K562 (cell line): ENCODE results near the gene CNNM4. TPM values are rescaled to one million over a fixed set of nuclear protein-coding genes. Genes with fewer than 3 reads are reported as not detected.
A peak's percentile ranks its signal among the peaks of the same experiment; 100 is the strongest.

ENCODE experiments used
- ATAC-seq: fragments of 200-7000 bp; cut with Tn5 transposase; 3 replicates; pipeline ENCODE4 v1.9.1; 2020; ENCODE audit warnings: moderate library complexity
- BruUV-seq: library from RNA; stranded (reverse); fragments of 400-500 nt; replicated peaks from 2 replicates; lab custom pipeline; 2021; lab: Mats Ljungman, UMichigan
- CTCF ChIA-PET: fragments of 300-600 bp; formaldehyde crosslinking; extraction: SDS; loops from one replicate; lab custom pipeline; 2021; ENCODE audit warnings: low intra/inter-chr PET ratio; lab: Yijun Ruan, JAX
- POLR2A ChIA-PET: fragments of 300-600, 350-650 bp; sonication (Branson Sonifier 250); formaldehyde crosslinking; extraction: SDS; loops from one replicate; lab custom pipeline; 2021; ENCODE audit warnings: antibody characterized with exemption, inconsistent platforms; lab: Yijun Ruan, JAX
- DNase-seq, 4 experiments: peaks; one replicate each; pipeline versions ENCODE4 v3.0.0 to v3.0.0-alpha.2; 2011 to 2018; ENCODE audit warnings: low spot score in 3 of 4, mixed read lengths in 3 of 4; ENCODE audit errors: extremely low read depth in 1 of 4
- FAIRE-seq: peaks from 2 replicates; lab custom pipeline; 2011; peaks lifted over from hg19 to GRCh38; lab: Jason Lieb, UNC
- H2AFZ ChIP-seq: 2 replicates; pipeline ENCODE4 v1.6.0; 2011; ENCODE audit warnings: low read depth, low read length, control low read depth, inconsistent platforms
- H3K27ac ChIP-seq: fragments of 200-600 bp; 3 replicates; pipeline ENCODE4 v1.8.0; 2011; ENCODE audit warnings: low read depth, mild to moderate bottlenecking, control low read depth, inconsistent platforms, low read length, moderate library complexity, mixed read lengths; ENCODE audit errors: extremely low read depth
- H3K27me3 ChIP-seq, 2 experiments: fragments of 300-600 bp in 1 of 2; 2 replicates in 1 of 2; 3 replicates in 1 of 2; pipeline versions ENCODE4 v1.6.0 to v1.8.0; 2011; ENCODE audit warnings: inconsistent platforms in 2 of 2, low read length in 2 of 2, mild to moderate bottlenecking in 1 of 2, mixed read lengths in 1 of 2, moderate library complexity in 1 of 2; ENCODE audit not compliant: control insufficient read depth in 2 of 2, insufficient read depth in 2 of 2
- H3K36me3 ChIP-seq: fragments of 300-600 bp; 3 replicates; pipeline ENCODE4 v1.8.0; 2011; ENCODE audit warnings: mild to moderate bottlenecking, low read length, inconsistent platforms; ENCODE audit not compliant: control insufficient read depth, insufficient read depth
- H3K4me1 ChIP-seq, 2 experiments: fragments of 200-600 bp in 1 of 2; replicated peaks in 1 of 2; 2 replicates in 1 of 2; 3 replicates in 1 of 2; pipeline versions ENCODE4 v1.5.1 to v1.8.0; 2011; ENCODE audit warnings: inconsistent platforms in 2 of 2, low read length in 2 of 2, mild to moderate bottlenecking in 1 of 2, mixed read lengths in 1 of 2, moderate library complexity in 1 of 2; ENCODE audit not compliant: control insufficient read depth in 2 of 2, insufficient read depth in 2 of 2
- H3K4me2 ChIP-seq: 2 replicates; pipeline ENCODE4 v1.6.1; 2011; ENCODE audit warnings: low read length, control low read depth, inconsistent platforms, mixed read lengths; ENCODE audit not compliant: insufficient read depth
- H3K4me3 ChIP-seq: fragments of 200-600 bp; sonication (generic), shearing (Covaris generic); 2 replicates; pipeline ENCODE4 v1.5.1; 2016; ENCODE audit warnings: control low read depth, inconsistent platforms
- H3K79me2 ChIP-seq: fragments of 200-600 bp; 3 replicates; pipeline ENCODE4 v1.8.0; 2011; ENCODE audit warnings: low read length, inconsistent platforms; ENCODE audit not compliant: control insufficient read depth, insufficient read depth
- H3K9ac ChIP-seq, 2 experiments: 2 replicates each; pipeline versions ENCODE4 v1.6.0 to v1.6.1; 2011; ENCODE audit warnings: low read depth in 2 of 2, low read length in 2 of 2, control low read depth in 1 of 2, inconsistent platforms in 1 of 2, mild to moderate bottlenecking in 1 of 2, mixed read lengths in 1 of 2; ENCODE audit not compliant: insufficient read depth in 1 of 2
- H3K9me1 ChIP-seq: one replicate; pipeline ENCODE4 v1.6.0; 2011; ENCODE audit warnings: inconsistent platforms, mild to moderate bottlenecking, low read length, moderate library complexity; ENCODE audit not compliant: control insufficient read depth, insufficient read depth
- H3K9me3 ChIP-seq: replicated peaks from 2 replicates; pipeline ENCODE4 v1.5.1; 2011; ENCODE audit warnings: low read depth, low read length, inconsistent platforms; ENCODE audit not compliant: control insufficient read depth, insufficient read depth
- H4K20me1 ChIP-seq: replicated peaks from 2 replicates; pipeline ENCODE4 v1.6.1; 2011; ENCODE audit warnings: low read length, inconsistent platforms, mixed read lengths; ENCODE audit not compliant: control insufficient read depth, insufficient read depth
- CEBPG ChIP-seq, 3 experiments: fragments of 200-800 bp in 1 of 3; sonication (Bioruptor generic) in 1 of 3; sonication (generic) in 1 of 3; formaldehyde crosslinking in 1 of 3; IDR thresholded peaks in 2 of 3; conservative IDR thresholded peaks in 1 of 3; 2 replicates each; pipeline versions ENCODE4 v1.6.1 to v1.8.0; 2016 to 2022; ENCODE audit warnings: missing compliant biosample characterization in 2 of 3, missing genetic modification characterization in 2 of 3, mild to moderate bottlenecking in 1 of 3, missing genetic modification reagents in 1 of 3
- GABPB1 ChIP-seq: sonication (generic); formaldehyde crosslinking; IDR thresholded peaks from 2 replicates; pipeline ENCODE4 v1.8.0; 2022; ENCODE audit warnings: mild to moderate bottlenecking, missing genetic modification reagents
- HMG20B ChIP-seq: fragments of 250-450 bp; sonication (Bioruptor Pico); IDR thresholded peaks from 2 replicates; pipeline ENCODE4 v1.5.0; 2021; ENCODE audit warnings: mild to moderate bottlenecking
- MAFK ChIP-seq: IDR thresholded peaks from 2 replicates; pipeline ENCODE4 v1.6.1; 2011; ENCODE audit warnings: low read length, improper control_type of control experiment
- MCM3 ChIP-seq: fragments of 450-650 bp; IDR thresholded peaks from 2 replicates; pipeline ENCODE4 v1.6.1; 2016
- PRMT5 ChIP-seq: sonication (generic); formaldehyde crosslinking; IDR thresholded peaks from 2 replicates; pipeline ENCODE4 v1.5.0; 2020; ENCODE audit warnings: missing genetic modification reagents
- RBBP5 ChIP-seq: fragments of 200-600 bp; sonication (generic); IDR thresholded peaks from 2 replicates; pipeline ENCODE4 v1.6.1; 2012; ENCODE audit warnings: borderline replicate concordance, mild to moderate bottlenecking, low read length, control low read depth, inconsistent platforms; ENCODE audit not compliant: insufficient read depth, poor library complexity, severe bottlenecking
- TAF7 ChIP-seq: fragments of 450-650 bp; IDR thresholded peaks from 2 replicates; pipeline ENCODE4 v1.6.1; 2016; ENCODE audit warnings: missing genetic modification characterization, missing compliant biosample characterization
- XRCC5 ChIP-seq: fragments of 200-400 bp; formaldehyde crosslinking; IDR thresholded peaks from 2 replicates; pipeline ENCODE4 v1.6.1; 2017; ENCODE audit warnings: low read depth, mild to moderate bottlenecking, low read length
- ZC3H11A ChIP-seq: IDR thresholded peaks from 2 replicates; pipeline ENCODE4 v1.6.1; 2012; ENCODE audit warnings: low read depth, low read length, improper control_type of control experiment
- WGBS: fragments of 100-300 bp; shearing (Covaris generic); methylation state at CpG from one replicate; pipeline ENCODE4 v1.1.6; 2016; ENCODE audit warnings: low coverage, mixed read lengths; ENCODE audit not compliant: insufficient coverage; ENCODE audit errors: missing lambda C conversion rate; 5-methylcytosine and 5-hydroxymethylcytosine counted together
- in situ Hi-C: fragments of 300-500 bp; cut with MboI; formaldehyde crosslinking; loops from 4 replicates; pipeline ENCODE4 v1.15.0; 2018; ENCODE audit warnings: inconsistent platforms, mixed read lengths
- intact Hi-C: fragments of 100-400 bp; cut with micrococcal nuclease; formaldehyde crosslinking; loops from 2 replicates; pipeline ENCODE4 v1.14.2; 2022
- polyA plus RNA-seq, 8 experiments: library from polyadenylated mRNA; depleted of rRNA in 4 of 8; stranded (reverse) in 5 of 8; unstranded in 3 of 8; fragments of >200 nt; fragmentation: Nextera tagmentation in 2 of 8; fragmentation: Illumina TruSeq in 1 of 8; extraction: Ambion mirVana in 2 of 8; extraction: Trizol in 1 of 8; gene quantifications; 2 replicates each; pipeline versions ENCODE4 v1.2.1 to v1.2.3, GENCODE V29; 2011 to 2014; ENCODE audit warnings: inconsistent platforms in 1 of 8, missing spikeins in 1 of 8
- total RNA-seq, 7 experiments: library from RNA; depleted of rRNA in 6 of 7; stranded (reverse); fragments of >200 nt in 6 of 7; fragmentation: Illumina TruSeq in 2 of 7; extraction: Trizol in 2 of 7; gene quantifications; 2 replicates each; pipeline versions ENCODE4 v1.2.1 to v1.2.3, GENCODE V29; 2011 to 2021; ENCODE audit warnings: low replicate concordance in 1 of 7
- TF ChIP-seq, protein P1 (sequence below): sonication (generic); formaldehyde crosslinking; IDR thresholded peaks from 2 replicates; pipeline ENCODE4 v1.8.0; 2023; ENCODE audit warnings: mild to moderate bottlenecking, missing genetic modification reagents
- TF ChIP-seq, protein P2 (sequence below): fragments of 450-650 bp; formaldehyde crosslinking; IDR thresholded peaks from 2 replicates; pipeline ENCODE4 v1.4.0; 2020; ENCODE audit warnings: mild to moderate bottlenecking, moderate library complexity
- TF ChIP-seq, protein P3 (sequence below): sonication (generic); formaldehyde crosslinking; IDR thresholded peaks from 2 replicates; pipeline ENCODE4 v1.8.0; 2022; ENCODE audit warnings: mild to moderate bottlenecking, missing genetic modification reagents
- TF ChIP-seq, protein P4 (sequence below), 2 experiments: fragments of 450-650 bp; IDR thresholded peaks; 2 replicates each; pipeline ENCODE4 v1.6.1; 2018; ENCODE audit warnings: mild to moderate bottlenecking in 2 of 2, low read depth in 1 of 2; ENCODE audit not compliant: partially characterized antibody in 2 of 2

Gene CNNM4
- total and polyA plus RNA-seq, 9 of the 15 experiments (the other 6 are each of a cell fraction or from before 2014, with no cell fraction given), result 0.96 to 6.3 (median 2.8) TPM

DNA sequence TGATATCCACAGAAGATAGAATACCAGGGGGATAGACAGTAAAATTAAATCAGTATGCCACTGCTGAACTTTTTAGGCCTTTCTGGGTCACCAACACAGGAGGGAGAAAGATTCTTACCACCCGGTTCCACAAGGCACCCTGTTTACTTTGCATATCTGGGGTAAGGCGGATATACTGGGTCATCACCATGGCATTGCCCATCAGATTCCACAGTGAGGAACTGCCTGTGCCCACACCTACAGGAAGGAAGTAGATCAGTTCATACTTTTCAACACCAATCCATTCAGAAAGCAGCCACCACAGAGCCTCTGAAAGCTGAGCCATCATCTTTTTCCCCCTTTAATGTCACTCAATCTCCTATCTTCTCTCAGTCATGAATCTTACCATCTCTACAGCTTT is 22.9 kb upstream of the CNNM4 start:
- Histone ChIP-seq H3K9ac (no peak overlapping the region), H3K4me3 (no peak overlapping the region), H3K4me2 (no peak overlapping the region), H3K27ac (no peak overlapping the region), H4K20me1 (no peaks in the 10 kb centered on the region), H3K4me1 (peaks cover 9 to 11% of the 10 kb centered on the region in 2 experiments; a peak in 4 of 5 replicates), H3K27me3 (no peaks in the 10 kb centered on the region), H3K36me3 (peaks cover 40% of the 10 kb centered on the region; the same call in 2 of the 3 replicates), H3K9me3 (no peaks in the 10 kb centered on the region), H3K79me2 (peaks cover 16% of the 10 kb centered on the region; the same call in 2 of the 3 replicates), H3K9me1 (no peaks in the 10 kb centered on the region), H2AFZ (no peak overlapping the region)
- BruUV-seq, result TSS peak; percentile 28
- TF ChIP-seq HMG20B (CRISPR knock-in tag) (no peak), XRCC5 (no peak), CEBPG (CRISPR knock-in tag; IDR thresholded peaks at IDR 0.05) (no peak), CEBPG (tag; conservative IDR thresholded peaks at IDR 0.05 in 1 of 2, IDR thresholded peaks at IDR 0.05 in 1 of 2) (no peak), PRMT5 (CRISPR knock-in tag) (no peak), ZC3H11A (no peak), TAF7 (tag) (no peak), RBBP5 (no peak), MAFK (no peak), GABPB1 (CRISPR knock-in tag) (no peak), MCM3 (no peak)
- TF ChIP-seq, protein P1, sequence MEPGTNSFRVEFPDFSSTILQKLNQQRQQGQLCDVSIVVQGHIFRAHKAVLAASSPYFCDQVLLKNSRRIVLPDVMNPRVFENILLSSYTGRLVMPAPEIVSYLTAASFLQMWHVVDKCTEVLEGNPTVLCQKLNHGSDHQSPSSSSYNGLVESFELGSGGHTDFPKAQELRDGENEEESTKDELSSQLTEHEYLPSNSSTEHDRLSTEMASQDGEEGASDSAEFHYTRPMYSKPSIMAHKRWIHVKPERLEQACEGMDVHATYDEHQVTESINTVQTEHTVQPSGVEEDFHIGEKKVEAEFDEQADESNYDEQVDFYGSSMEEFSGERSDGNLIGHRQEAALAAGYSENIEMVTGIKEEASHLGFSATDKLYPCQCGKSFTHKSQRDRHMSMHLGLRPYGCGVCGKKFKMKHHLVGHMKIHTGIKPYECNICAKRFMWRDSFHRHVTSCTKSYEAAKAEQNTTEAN (CRISPR knock-in tag), result no peak
- TF ChIP-seq, protein P2, sequence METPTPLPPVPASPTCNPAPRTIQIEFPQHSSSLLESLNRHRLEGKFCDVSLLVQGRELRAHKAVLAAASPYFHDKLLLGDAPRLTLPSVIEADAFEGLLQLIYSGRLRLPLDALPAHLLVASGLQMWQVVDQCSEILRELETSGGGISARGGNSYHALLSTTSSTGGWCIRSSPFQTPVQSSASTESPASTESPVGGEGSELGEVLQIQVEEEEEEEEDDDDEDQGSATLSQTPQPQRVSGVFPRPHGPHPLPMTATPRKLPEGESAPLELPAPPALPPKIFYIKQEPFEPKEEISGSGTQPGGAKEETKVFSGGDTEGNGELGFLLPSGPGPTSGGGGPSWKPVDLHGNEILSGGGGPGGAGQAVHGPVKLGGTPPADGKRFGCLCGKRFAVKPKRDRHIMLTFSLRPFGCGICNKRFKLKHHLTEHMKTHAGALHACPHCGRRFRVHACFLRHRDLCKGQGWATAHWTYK, result no peak
- TF ChIP-seq, protein P3, sequence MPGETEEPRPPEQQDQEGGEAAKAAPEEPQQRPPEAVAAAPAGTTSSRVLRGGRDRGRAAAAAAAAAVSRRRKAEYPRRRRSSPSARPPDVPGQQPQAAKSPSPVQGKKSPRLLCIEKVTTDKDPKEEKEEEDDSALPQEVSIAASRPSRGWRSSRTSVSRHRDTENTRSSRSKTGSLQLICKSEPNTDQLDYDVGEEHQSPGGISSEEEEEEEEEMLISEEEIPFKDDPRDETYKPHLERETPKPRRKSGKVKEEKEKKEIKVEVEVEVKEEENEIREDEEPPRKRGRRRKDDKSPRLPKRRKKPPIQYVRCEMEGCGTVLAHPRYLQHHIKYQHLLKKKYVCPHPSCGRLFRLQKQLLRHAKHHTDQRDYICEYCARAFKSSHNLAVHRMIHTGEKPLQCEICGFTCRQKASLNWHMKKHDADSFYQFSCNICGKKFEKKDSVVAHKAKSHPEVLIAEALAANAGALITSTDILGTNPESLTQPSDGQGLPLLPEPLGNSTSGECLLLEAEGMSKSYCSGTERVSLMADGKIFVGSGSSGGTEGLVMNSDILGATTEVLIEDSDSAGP (CRISPR knock-in tag), result no peak
- TF ChIP-seq, protein P4, sequence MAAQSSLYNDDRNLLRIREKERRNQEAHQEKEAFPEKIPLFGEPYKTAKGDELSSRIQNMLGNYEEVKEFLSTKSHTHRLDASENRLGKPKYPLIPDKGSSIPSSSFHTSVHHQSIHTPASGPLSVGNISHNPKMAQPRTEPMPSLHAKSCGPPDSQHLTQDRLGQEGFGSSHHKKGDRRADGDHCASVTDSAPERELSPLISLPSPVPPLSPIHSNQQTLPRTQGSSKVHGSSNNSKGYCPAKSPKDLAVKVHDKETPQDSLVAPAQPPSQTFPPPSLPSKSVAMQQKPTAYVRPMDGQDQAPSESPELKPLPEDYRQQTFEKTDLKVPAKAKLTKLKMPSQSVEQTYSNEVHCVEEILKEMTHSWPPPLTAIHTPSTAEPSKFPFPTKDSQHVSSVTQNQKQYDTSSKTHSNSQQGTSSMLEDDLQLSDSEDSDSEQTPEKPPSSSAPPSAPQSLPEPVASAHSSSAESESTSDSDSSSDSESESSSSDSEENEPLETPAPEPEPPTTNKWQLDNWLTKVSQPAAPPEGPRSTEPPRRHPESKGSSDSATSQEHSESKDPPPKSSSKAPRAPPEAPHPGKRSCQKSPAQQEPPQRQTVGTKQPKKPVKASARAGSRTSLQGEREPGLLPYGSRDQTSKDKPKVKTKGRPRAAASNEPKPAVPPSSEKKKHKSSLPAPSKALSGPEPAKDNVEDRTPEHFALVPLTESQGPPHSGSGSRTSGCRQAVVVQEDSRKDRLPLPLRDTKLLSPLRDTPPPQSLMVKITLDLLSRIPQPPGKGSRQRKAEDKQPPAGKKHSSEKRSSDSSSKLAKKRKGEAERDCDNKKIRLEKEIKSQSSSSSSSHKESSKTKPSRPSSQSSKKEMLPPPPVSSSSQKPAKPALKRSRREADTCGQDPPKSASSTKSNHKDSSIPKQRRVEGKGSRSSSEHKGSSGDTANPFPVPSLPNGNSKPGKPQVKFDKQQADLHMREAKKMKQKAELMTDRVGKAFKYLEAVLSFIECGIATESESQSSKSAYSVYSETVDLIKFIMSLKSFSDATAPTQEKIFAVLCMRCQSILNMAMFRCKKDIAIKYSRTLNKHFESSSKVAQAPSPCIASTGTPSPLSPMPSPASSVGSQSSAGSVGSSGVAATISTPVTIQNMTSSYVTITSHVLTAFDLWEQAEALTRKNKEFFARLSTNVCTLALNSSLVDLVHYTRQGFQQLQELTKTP (IDR thresholded peaks at IDR 0.05; ENCODE audit: low read depth in 1 of 2, partially characterized antibody in 2 of 2), result no peak
- no peak for ATAC-seq
- intact Hi-C loops (no loop called here), in situ Hi-C loops (no loop called here)
- DNase-seq, result no peak
- ChIA-PET POLR2A (no interaction called here), CTCF (no interaction called here)
- no peak for FAIRE-seq
- 96% methylated on average over 2 of the region's 2 CpGs for WGBS
